ENCODE data around the gene XYLT1.

XYLT1 gene

DNA sequence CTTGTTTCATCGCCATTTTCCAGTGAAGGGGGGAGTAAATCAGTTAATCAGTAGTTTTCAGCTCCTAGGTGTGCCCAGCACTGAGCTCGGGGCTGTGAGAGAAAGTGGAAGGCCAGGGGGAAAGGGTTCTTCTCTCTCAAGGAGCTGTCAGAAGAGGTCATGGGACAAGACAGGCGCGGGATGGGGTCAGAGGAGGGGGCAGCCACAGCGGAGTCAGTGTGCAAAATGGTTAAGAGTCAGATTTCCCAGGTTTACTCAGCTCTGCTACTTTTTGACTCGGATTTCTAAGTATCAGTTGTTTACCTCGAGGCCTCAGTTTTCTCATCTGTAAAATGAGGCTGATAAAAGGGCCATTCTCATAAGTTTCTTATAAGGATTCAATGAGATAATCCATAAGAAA lies 4.3 kb upstream of the XYLT1 start:
- TF ChIP-seq, protein P1, sequence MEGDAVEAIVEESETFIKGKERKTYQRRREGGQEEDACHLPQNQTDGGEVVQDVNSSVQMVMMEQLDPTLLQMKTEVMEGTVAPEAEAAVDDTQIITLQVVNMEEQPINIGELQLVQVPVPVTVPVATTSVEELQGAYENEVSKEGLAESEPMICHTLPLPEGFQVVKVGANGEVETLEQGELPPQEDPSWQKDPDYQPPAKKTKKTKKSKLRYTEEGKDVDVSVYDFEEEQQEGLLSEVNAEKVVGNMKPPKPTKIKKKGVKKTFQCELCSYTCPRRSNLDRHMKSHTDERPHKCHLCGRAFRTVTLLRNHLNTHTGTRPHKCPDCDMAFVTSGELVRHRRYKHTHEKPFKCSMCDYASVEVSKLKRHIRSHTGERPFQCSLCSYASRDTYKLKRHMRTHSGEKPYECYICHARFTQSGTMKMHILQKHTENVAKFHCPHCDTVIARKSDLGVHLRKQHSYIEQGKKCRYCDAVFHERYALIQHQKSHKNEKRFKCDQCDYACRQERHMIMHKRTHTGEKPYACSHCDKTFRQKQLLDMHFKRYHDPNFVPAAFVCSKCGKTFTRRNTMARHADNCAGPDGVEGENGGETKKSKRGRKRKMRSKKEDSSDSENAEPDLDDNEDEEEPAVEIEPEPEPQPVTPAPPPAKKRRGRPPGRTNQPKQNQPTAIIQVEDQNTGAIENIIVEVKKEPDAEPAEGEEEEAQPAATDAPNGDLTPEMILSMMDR (IDR thresholded peaks at IDR 0.05): no peak

DNA sequence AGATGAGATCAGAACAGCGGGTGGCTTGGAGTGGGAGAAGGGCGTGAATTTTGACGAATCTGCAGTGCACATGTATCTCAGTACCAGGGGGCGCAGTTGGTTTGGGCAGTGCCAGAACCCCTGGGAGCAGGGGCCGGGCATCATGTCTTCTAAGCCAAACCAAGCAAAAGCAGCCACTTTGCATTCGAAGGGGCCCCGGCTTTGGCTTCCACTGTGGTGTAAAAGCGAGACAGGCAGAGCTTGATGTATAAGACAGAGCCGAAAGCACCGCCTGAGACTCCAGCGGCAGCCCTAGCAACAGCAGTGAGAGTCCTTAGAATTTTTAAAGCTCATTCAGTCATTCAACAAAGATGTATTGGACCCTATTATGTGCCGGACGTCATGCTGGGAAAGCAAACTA lies 3.8 kb upstream of the XYLT1 start:
- TF ChIP-seq, protein P1 (IDR thresholded peaks at IDR 0.05): no peak

DNA sequence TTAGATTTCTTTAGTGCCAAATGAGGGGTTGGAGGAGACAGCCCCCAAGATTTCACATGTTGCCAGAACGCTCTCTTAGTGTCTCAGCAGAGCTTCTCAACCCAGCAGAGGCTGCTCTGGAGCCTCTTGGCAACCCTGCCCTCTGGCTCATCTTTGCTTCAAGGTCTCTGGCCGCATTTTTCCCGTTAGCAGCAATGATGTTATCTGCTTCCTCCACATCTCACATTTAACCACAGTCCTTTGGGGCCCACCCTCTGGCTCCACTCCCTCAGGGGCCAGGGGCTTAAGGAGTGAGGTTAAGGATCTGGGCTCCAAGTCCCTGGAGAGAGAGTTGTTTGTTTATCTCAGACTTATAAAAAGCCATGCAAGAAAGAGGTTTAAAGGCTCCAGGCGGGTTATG lies 3.3 kb upstream of the XYLT1 start:
- TF ChIP-seq, protein P1 (IDR thresholded peaks at IDR 0.05): no peak

- TF ChIP-seq, protein P1 (IDR thresholded peaks at IDR 0.05): no peak
These were observed 1.1 kb upstream of the XYLT1 start for GRCh38 chr16:17471719-17472461.

GRCh38 chr16:17470182-17470907 lies 415 bp downstream of the XYLT1 start:
- TF ChIP-seq, protein P1 (IDR thresholded peaks at IDR 0.05): no peak

- TF ChIP-seq, protein P1 (IDR thresholded peaks at IDR 0.05): no peak
These were observed 999 bp downstream of the XYLT1 start for GRCh38 chr16:17469741-17470181.

GRCh38 chr16:17469011-17469740 lies 1.6 kb downstream of the XYLT1 start:
- TF ChIP-seq, protein P1 (IDR thresholded peaks at IDR 0.05): no peak
